Measurements from ENCODE around the gene NAXE.

GRCh38 chr1:156592910-156593660, 1.5 kb downstream of the NAXE start:
- TF ChIP-seq CTCF (conservative IDR thresholded peaks at IDR 0.05) (no peak), EZH2 (IDR thresholded peaks at IDR 0.05; ENCODE audit: low read depth) (no peak)
